IPS DF 6.9 (cell line): Measurements from ENCODE around the gene HLA-DPA1.

Source experiments
- DNase-seq: peaks from one replicate; pipeline ENCODE4 v3.0.0-alpha.2; 2013; ENCODE audit warnings: low read depth, low spot score
- H3K27ac ChIP-seq: one replicate; pipeline ENCODE4 v1.5.1; 2013; ENCODE audit warnings: low read length, control low read depth
- H3K27me3 ChIP-seq: 2 replicates; pipeline ENCODE4 v1.6.1; 2013; ENCODE audit warnings: mild to moderate bottlenecking, low read length; ENCODE audit not compliant: control insufficient read depth, insufficient read depth
- H3K36me3 ChIP-seq: 2 replicates; pipeline ENCODE4 v1.6.1; 2013; ENCODE audit warnings: low read length; ENCODE audit not compliant: control insufficient read depth, insufficient read depth
- H3K4me1 ChIP-seq: 2 replicates; pipeline ENCODE4 v1.6.1; 2013; ENCODE audit warnings: low read length; ENCODE audit not compliant: control insufficient read depth, insufficient read depth
- H3K4me3 ChIP-seq: 2 replicates; pipeline ENCODE4 v1.5.1; 2013; ENCODE audit warnings: mild to moderate bottlenecking, low read length
- H3K9me3 ChIP-seq: 2 replicates; pipeline ENCODE4 v1.6.1; 2013; ENCODE audit warnings: low read length, inconsistent platforms; ENCODE audit not compliant: control insufficient read depth, insufficient read depth
- WGBS: extraction: QIAGEN DNeasy Blood & Tissue Kit; methylation state at CpG from one replicate; pipeline ENCODE4 v1.1.7; 2013; ENCODE audit warnings: mixed read lengths, missing lambda C conversion rate; ENCODE audit not compliant: insufficient read length, insufficient coverage; 5-methylcytosine and 5-hydroxymethylcytosine counted together

Gene HLA-DPA1

DNA sequence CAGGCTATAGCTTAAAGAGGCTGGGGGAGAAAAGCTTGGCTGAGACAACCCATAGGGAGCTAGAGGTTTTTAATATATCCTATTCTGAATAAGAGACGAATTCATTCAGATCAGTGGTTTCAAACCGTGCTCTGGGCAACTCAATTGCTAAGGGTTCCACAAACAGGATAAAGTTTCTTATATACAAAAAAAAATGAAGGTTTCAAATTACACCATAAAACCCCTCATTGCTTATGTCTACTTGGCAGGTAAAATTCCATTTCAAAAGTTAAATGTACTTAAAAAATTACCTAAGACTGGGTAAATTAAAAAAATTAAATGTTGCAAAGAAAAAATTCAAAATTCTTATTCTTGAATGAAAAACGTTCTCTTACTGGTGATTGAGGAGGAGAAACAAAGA lies 5.0 kb upstream of the HLA-DPA1 start:
- Histone ChIP-seq H3K27ac (no peak overlapping the region), H3K4me3 (no peak overlapping the region), H3K9me3 (no peaks in the 10 kb centered on the region), H3K27me3 (no peaks in the 10 kb centered on the region), H3K36me3 (no peaks in the 10 kb centered on the region), H3K4me1 (no peaks in the 10 kb centered on the region)
- no peak for DNase-seq
- WGBS, result no CpG with 5 or more reads among the region's 3 CpGs

DNA sequence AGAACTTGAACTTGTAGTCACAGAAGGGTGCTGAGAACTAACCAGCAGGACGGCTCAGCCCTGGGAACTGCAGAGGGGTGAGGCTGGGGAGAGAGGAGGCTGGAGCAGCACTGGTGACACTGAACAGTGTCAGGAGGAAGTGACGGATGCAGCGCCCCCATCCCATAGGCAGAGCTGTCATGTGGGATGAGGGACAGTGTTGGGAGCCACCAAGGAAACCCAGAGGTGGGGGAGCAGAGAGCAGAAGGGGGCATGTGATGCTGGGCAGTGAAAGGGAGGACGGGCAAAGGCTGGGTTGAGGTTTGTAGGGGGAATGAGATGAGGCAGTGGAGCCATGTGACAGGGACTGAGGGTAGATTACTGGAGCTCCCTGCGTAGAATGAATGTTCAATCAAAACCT lies 4.5 kb upstream of the HLA-DPA1 start:
- no peaks in the 10 kb centered on the region for H3K27me3 ChIP-seq
- WGBS, result no CpG with 5 or more reads among the region's 5 CpGs
- H3K4me1 ChIP-seq, result no peaks in the 10 kb centered on the region
- no peak for DNase-seq
- no peak overlapping the region for H3K4me3 ChIP-seq
- no peak overlapping the region for H3K27ac ChIP-seq
- no peaks in the 10 kb centered on the region for H3K9me3 ChIP-seq
- no peaks in the 10 kb centered on the region for H3K36me3 ChIP-seq

DNA sequence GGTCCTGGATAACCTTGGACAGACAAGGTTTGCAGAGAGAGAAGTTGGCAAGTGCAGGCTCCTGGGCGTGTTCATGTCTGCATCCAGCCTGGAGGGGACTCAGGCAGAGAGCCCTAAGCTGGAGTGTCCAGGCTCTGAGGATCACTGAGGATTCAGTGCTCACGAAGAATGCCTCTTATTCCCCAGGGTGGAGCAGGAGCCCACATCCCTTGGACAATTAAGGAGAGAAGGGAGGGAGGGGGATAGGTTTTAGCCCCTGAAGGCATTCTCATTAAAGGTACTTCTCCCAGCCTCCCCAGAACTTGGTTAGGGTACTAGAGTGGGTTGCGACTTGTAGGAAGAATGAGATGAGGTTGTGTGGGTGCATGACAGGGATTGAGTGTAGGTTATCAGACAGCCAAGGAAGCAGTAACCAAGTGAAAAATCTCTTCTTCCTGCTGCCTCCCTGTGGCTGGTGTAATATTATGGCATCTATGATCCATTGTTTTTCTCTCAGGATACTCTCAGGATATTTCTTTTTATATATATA lies 3.0 kb upstream of the HLA-DPA1 start:
- no peak overlapping the region for H3K27ac ChIP-seq

GRCh38 chr6:33075568-33076405 lies 2.3 kb upstream of the HLA-DPA1 start, which contains the start of gene HLA-DPB1:
Gene HLA-DPB1, plus strand, starts transcription at chr6:33075990. Its CDS starts 52 bp downstream, at chr6:33076042.
- Histone ChIP-seq H3K9me3 (no peaks in the 10 kb centered on the region), H3K36me3 (no peaks in the 10 kb centered on the region), H3K4me1 (no peaks in the 10 kb centered on the region), H3K27me3 (no peaks in the 10 kb centered on the region), H3K4me3 (no peak within 1 kb of the TSS), H3K27ac (no peak within 1 kb of the TSS)
- DNase-seq, result no peak
- no CpG with 5 or more reads among the region's 10 CpGs for WGBS

More for the DNA sequence above, 3.0 kb upstream of the HLA-DPA1 start:
- no CpG with 5 or more reads among the region's 3 CpGs for WGBS
- Histone ChIP-seq H3K36me3 (no peaks in the 10 kb centered on the region), H3K27me3 (no peaks in the 10 kb centered on the region), H3K4me3 (no peak overlapping the region), H3K4me1 (no peaks in the 10 kb centered on the region), H3K9me3 (no peaks in the 10 kb centered on the region)
- no peak for DNase-seq

DNA sequence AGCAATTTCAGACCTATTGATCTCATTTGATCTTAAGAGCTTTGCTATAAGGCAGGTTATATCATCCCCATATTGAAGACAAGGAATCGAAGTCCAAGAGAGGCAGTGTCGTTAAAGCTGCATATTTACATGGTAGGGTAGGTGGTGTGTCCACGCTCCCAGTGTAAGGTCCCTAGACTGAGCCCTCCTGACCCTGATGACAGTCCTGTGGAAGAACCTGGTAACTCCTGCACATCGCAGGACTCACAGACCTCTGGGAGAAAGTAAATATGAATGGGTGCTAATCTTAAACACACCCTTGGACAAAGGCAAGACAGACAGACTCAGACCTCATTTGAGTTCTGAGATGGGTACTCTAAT lies 1.7 kb upstream of the HLA-DPA1 start:
- Histone ChIP-seq H3K27ac (no peak overlapping the region), H3K9me3 (no peaks in the 10 kb centered on the region), H3K27me3 (no peaks in the 10 kb centered on the region), H3K4me3 (no peak overlapping the region), H3K36me3 (no peaks in the 10 kb centered on the region), H3K4me1 (no peaks in the 10 kb centered on the region)
- DNase-seq, result no peak
- WGBS, result no CpG with 5 or more reads among the region's 4 CpGs

DNA sequence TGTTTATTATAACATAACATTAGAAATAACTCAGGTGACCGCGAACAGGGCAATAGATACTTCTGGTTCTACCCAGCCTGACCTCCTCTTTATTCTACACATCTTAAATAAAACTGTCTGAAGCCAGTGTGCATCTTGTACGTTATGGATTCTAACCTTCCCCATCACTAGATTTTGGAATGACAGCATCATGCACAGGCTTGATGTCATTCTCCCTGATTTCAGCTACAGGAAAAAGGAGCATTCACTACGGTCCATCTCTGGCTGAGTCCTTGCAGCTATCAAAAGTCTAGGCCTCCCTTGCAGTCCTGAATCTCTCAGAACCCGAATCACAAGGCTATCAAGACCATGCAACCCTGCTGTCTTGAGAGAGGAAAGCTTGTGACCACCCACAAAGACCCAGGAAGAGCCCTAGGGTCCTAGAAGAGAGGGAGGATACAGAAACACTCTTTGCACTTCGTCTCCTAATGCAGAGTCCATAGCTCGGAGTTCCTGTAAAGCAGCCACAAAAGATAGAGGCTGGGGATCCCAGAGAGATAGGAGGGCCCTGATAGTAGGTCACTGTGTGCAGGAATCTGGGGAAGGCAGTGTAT lies 845 bp downstream of the HLA-DPA1 start:
- no CpG with 5 or more reads among the region's 7 CpGs for WGBS
- H3K4me1 ChIP-seq, result no peaks in the 10 kb centered on the region
- no peaks in the 10 kb centered on the region for H3K36me3 ChIP-seq
- no peak overlapping the region for H3K4me3 ChIP-seq
- H3K9me3 ChIP-seq, result no peaks in the 10 kb centered on the region
- H3K27ac ChIP-seq, result no peak overlapping the region
- H3K27me3 ChIP-seq, result no peaks in the 10 kb centered on the region
- no peak for DNase-seq

GRCh38 chr6:33071569-33071968 lies 1.9 kb downstream of the HLA-DPA1 start:
- Histone ChIP-seq H3K36me3 (no peaks in the 10 kb centered on the region), H3K4me3 (no peak overlapping the region), H3K27ac (no peak overlapping the region), H3K4me1 (no peaks in the 10 kb centered on the region), H3K27me3 (no peaks in the 10 kb centered on the region), H3K9me3 (no peaks in the 10 kb centered on the region)
- no CpG with 5 or more reads among the region's 6 CpGs for WGBS
- DNase-seq, result no peak

DNA sequence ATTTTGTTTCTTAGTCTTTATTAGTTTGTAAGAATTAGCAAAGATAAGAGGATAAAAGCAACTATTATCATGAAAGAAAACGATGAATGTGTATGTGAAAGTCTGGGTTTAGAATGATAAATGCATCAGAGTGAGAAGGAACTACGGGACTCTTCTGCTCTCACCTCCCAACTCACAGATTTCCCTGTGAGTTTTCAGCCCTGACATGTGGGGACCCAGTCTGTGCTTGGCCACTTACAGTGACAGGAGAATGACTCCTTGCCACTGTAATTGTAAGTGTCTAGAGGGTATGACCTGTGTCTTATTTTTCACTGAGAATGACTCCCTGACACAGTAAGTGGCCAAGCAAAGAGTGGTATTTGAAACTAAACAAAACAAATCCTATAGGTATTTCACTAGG lies 2.5 kb downstream of the HLA-DPA1 start:
- no peak overlapping the region for H3K4me3 ChIP-seq
- DNase-seq, result no peak
- no peaks in the 10 kb centered on the region for H3K36me3 ChIP-seq
- no peaks in the 10 kb centered on the region for H3K9me3 ChIP-seq
- no peaks in the 10 kb centered on the region for H3K27me3 ChIP-seq
- H3K4me1 ChIP-seq, result no peaks in the 10 kb centered on the region
- WGBS, result no CpG with 5 or more reads among the region's 2 CpGs
- no peak overlapping the region for H3K27ac ChIP-seq

- Histone ChIP-seq H3K4me3 (no peak overlapping the region), H3K36me3 (no peaks in the 10 kb centered on the region), H3K27me3 (no peaks in the 10 kb centered on the region), H3K4me1 (no peaks in the 10 kb centered on the region), H3K27ac (no peak overlapping the region), H3K9me3 (no peaks in the 10 kb centered on the region)
- WGBS, result no CpG with 5 or more reads among the region's 10 CpGs
- DNase-seq, result no peak
These were observed 4.3 kb downstream of the HLA-DPA1 start for GRCh38 chr6:33069021-33069738.

- Histone ChIP-seq H3K27ac (no peak overlapping the region), H3K36me3 (no peaks in the 10 kb centered on the region), H3K4me1 (no peaks in the 10 kb centered on the region), H3K9me3 (no peaks in the 10 kb centered on the region), H3K4me3 (no peak overlapping the region), H3K27me3 (no peaks in the 10 kb centered on the region)
- no peak for DNase-seq
- WGBS, result no CpG with 5 or more reads among the region's 3 CpGs
These were observed 6.4 kb downstream of the HLA-DPA1 start for GRCh38 chr6:33066917-33067521.
